Esophagus (tissue), 2 donors: ENCODE results near the gene ISCA2. TPM values are rescaled to one million over a fixed set of nuclear protein-coding genes. Genes with fewer than 3 reads are reported as not detected.

ENCODE experiments used
- H3K27ac ChIP-seq, 2 donors: one replicate each; pipeline ENCODE4 v1.5.1; 2013; ENCODE audit warnings: low read depth in 2 of 2, mild to moderate bottlenecking in 2 of 2, inconsistent platforms in 1 of 2, low read length in 1 of 2, moderate library complexity in 1 of 2
- H3K27me3 ChIP-seq, 2 donors: one replicate each; pipeline ENCODE4 v1.6.1; 2013; ENCODE audit warnings: low read length in 2 of 2, control low read depth in 1 of 2, mild to moderate bottlenecking in 1 of 2; ENCODE audit not compliant: insufficient read depth in 2 of 2, control insufficient read depth in 1 of 2
- H3K36me3 ChIP-seq, 2 donors: one replicate each; pipeline ENCODE4 v1.6.1; 2013; ENCODE audit warnings: low read length in 1 of 2; ENCODE audit not compliant: control insufficient read depth in 2 of 2, insufficient read depth in 2 of 2
- H3K4me1 ChIP-seq, 2 donors: one replicate each; pipeline ENCODE4 v1.6.1; 2013; ENCODE audit warnings: low read length in 1 of 2; ENCODE audit not compliant: control insufficient read depth in 2 of 2, insufficient read depth in 2 of 2
- H3K4me3 ChIP-seq, 2 donors: one replicate each; pipeline ENCODE4 v1.5.1; 2013; ENCODE audit warnings: low read length in 2 of 2, mild to moderate bottlenecking in 2 of 2, low read depth in 1 of 2, moderate library complexity in 1 of 2
- H3K9me3 ChIP-seq, 2 donors: one replicate each; pipeline ENCODE4 v1.6.1; 2013; ENCODE audit warnings: mild to moderate bottlenecking in 2 of 2, low read depth in 1 of 2, low read length in 1 of 2, moderate library complexity in 1 of 2; ENCODE audit not compliant: control insufficient read depth in 2 of 2, insufficient read depth in 1 of 2
- WGBS, 2 donors: extraction: QIAGEN DNeasy Blood & Tissue Kit; methylation state at CpG; one replicate each; pipeline ENCODE4 v1.1.7; 2013; 5-methylcytosine and 5-hydroxymethylcytosine counted together
- polyA plus RNA-seq, 2 donors: library from polyadenylated mRNA; stranded (reverse); fragments of 200-250 nt; gene quantifications; one replicate each; pipeline ENCODE4 v1.2.3, GENCODE V29; 2013
- donor health status: healthy with polysubstance abuse.
- donor health status: Bipolar disorder and iron deficiency.

ISCA2 gene
- polyA plus RNA-seq, 2 donors: 10.9 to 15.3 TPM

DNA sequence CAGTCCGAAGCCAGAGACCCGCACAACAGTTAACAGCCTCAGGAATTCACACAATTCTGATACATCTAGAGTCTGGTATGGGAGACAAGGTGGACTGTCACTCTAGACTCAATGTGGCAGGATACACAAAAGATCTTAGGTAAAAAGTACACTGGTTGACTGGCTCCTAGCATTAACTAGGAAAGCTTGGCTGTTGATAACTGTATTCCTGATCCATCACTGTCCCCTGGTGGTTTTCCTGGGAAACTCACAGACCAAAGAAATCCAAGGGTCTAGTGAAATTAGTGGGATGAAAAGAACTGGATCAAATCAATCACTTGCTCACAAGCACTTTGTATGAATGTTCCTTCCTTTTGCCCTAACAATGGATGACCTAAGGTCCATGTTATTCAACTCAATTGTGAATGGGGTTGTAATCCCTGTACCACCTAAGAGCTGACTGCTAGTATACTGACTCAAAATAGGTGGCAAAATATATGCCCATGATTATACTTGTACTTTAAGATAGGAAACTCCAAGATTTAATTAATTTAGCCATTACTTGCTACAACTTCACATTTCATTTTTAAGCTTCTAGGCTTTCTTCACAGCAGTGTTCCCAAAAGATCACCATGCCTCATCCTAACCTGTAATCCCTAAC lies 14.4 kb upstream of the ISCA2 start:
- H3K4me1 ChIP-seq: no peaks in the 10 kb centered on the region
- peaks cover 5 to 11% of the 10 kb centered on the region in 2 donors for H3K36me3 ChIP-seq
- WGBS, 2 donors: 95 to 96% methylated on average over 2 of the region's 2 CpGs
- H3K27me3 ChIP-seq: no peaks in the 10 kb centered on the region
- H3K9me3 ChIP-seq: no peaks in the 10 kb centered on the region
- no peak overlapping the region for H3K4me3 ChIP-seq
- H3K27ac ChIP-seq: no peak overlapping the region

DNA sequence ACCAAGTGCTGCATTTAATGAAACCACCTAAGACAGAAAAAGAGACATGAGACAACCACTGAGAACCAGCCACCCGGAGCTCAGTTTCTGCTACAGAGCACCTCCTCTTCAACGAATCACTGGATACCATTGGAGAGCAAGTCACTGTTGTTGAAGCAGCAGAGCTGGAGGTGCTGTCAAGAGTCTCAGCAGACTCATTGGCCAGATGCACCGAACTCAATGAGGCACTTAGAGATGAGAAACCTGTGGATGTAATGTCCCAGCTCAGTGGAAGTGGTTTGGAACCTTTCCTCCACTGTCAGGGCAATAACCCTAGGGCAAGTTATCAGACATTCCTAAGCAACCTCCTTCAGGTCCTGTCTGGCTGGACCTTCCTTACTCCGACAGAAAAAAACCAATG lies 13.5 kb upstream of the ISCA2 start:
- Histone ChIP-seq H3K27ac (no peak overlapping the region), H3K4me3 (no peak overlapping the region), H3K27me3 (no peaks in the 10 kb centered on the region), H3K9me3 (no peaks in the 10 kb centered on the region), H3K4me1 (no peaks in the 10 kb centered on the region), H3K36me3 (peaks cover 7 to 8% of the 10 kb centered on the region in 2 donors)
- WGBS, 2 donors: 79 to 83% methylated on average over 4 of the region's 4 CpGs

DNA sequence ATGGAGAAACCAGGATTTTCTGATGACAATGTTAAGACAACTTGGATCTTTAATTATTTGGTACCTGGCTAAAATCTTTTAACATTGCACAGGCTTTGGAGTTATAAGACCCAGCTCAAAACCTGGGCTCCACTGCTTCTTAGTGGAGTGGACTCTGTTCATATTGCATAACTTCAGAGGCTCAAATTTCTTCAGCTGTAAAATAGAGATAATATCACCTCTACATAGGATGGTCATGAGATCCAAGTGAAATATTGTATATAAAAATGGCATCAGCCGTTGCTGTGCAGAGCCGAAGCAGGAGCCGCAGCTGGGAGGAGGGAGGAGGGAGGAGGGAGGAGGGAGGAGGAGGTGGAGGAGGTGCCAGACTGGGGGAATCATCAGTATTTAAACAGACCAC lies 11.0 kb upstream of the ISCA2 start:
- Histone ChIP-seq H3K9me3 (no peaks in the 10 kb centered on the region), H3K27me3 (no peaks in the 10 kb centered on the region), H3K4me1 (no peaks in the 10 kb centered on the region), H3K36me3 (peaks cover 6 to 8% of the 10 kb centered on the region in 2 donors), H3K4me3 (no peak overlapping the region), H3K27ac (no peak overlapping the region)
- 86 to 89% methylated on average over 3 of the region's 3 CpGs for WGBS, 2 donors

DNA sequence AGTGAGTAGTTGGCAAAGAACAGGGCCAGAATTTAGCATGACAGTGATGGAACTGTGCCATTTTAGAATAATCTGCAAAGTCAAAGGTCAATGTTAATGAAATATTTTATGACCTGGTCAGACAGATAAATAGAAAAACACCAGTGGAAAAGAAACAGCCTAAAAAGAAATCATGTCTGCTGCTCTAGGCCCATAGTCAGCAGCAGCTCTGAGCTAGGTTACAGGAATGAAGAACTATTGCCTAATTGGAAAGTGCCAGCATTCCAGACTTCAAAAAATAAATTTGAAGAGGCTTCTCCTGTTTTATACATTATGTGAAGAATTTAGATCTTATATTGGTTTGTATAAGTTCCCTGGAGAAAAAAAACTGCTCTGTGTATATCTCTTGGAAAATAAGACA lies 10.2 kb upstream of the ISCA2 start:
- Histone ChIP-seq H3K4me3 (no peak overlapping the region), H3K9me3 (no peaks in the 10 kb centered on the region), H3K36me3 (peaks cover 6 to 8% of the 10 kb centered on the region in 2 donors), H3K27me3 (no peaks in the 10 kb centered on the region), H3K27ac (no peak overlapping the region), H3K4me1 (no peaks in the 10 kb centered on the region)

DNA sequence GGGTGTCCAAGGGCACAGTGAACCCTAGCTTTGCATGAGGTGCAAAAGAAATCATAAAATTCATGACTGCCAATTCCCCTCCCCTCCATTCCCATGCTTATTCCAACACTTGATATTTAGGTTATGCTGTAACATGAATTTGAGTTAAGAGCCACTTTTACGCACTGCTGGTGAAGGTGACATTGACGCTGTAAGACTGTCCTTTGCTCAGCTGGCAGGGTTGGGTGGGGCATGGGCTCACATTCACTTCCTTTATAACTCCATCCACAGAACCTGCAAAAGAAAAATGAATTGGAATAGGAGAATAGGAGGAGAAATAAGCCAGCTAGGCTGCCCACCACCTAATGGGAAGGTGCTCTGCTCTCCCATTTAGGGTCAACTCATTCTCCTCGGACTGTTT lies 7.4 kb upstream of the ISCA2 start:
- Histone ChIP-seq H3K9me3 (no peaks in the 10 kb centered on the region), H3K27me3 (no peaks in the 10 kb centered on the region), H3K27ac (no peak overlapping the region), H3K4me1 (no peaks in the 10 kb centered on the region), H3K36me3 (peaks cover 1 to 6% of the 10 kb centered on the region in 2 donors), H3K4me3 (no peak overlapping the region)
- WGBS, 2 donors: 88 to 94% methylated on average over 3 of the region's 3 CpGs

DNA sequence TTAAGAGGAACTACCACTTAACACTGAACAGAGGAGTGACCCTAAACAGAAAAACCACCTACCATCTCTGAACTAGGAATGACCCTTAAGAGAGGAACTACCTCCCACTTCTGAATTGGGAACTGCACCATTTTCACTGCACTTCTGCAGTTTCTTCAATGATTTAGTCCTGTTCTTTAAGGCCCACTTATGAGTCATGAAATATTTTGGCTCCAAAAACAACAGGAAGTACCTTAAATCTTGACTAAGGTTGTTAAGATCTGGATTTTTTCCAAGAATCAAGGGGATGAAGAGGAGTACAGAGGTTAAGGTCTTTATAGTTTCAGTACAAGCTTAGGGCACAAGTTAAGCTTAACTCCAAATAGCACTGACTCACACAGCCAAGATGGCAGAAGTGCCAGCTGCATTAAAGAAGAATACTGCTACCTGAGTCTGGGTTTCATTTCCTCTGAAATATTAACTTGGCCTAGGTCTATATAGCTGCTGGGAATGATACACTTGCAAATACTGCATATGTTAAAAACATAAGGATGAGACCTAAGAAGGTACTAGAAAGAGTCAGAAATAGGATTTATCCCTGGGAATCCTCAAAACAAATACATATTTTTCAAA lies 4.7 kb upstream of the ISCA2 start:
- Histone ChIP-seq H3K4me3 (no peak overlapping the region), H3K27ac (no peak overlapping the region), H3K4me1 (no peaks in the 10 kb centered on the region), H3K9me3 (no peaks in the 10 kb centered on the region), H3K36me3 (peaks cover 0 to 6% of the 10 kb centered on the region in 2 donors), H3K27me3 (no peaks in the 10 kb centered on the region)

DNA sequence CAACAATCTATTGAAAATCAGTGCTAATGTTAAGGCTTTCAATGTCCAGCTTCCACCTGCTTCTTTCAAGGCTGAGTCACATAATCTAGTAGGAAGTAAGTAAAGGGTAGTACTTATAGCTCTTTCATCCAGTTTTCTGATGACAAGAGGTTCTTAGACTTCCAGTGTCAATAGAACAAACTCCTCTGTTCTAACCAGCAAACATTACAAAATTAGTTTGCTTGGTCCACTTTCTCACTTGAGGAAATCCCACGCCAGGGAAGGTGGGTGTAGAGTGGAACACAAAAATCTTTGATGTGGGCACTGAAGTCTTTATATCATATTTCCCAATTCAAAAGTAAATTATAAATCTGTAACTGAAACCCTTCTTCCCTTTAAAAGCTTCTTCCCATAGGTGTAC lies 3.1 kb upstream of the ISCA2 start:
- H3K4me3 ChIP-seq: no peak overlapping the region
- no peaks in the 10 kb centered on the region for H3K4me1 ChIP-seq
- 83 to 93% methylated on average over 1 of the region's 1 CpG for WGBS, 2 donors
- H3K9me3 ChIP-seq: no peaks in the 10 kb centered on the region
- H3K36me3 ChIP-seq: peaks cover 0 to 4% of the 10 kb centered on the region in 2 donors
- H3K27ac ChIP-seq: no peak overlapping the region
- H3K27me3 ChIP-seq: no peaks in the 10 kb centered on the region

DNA sequence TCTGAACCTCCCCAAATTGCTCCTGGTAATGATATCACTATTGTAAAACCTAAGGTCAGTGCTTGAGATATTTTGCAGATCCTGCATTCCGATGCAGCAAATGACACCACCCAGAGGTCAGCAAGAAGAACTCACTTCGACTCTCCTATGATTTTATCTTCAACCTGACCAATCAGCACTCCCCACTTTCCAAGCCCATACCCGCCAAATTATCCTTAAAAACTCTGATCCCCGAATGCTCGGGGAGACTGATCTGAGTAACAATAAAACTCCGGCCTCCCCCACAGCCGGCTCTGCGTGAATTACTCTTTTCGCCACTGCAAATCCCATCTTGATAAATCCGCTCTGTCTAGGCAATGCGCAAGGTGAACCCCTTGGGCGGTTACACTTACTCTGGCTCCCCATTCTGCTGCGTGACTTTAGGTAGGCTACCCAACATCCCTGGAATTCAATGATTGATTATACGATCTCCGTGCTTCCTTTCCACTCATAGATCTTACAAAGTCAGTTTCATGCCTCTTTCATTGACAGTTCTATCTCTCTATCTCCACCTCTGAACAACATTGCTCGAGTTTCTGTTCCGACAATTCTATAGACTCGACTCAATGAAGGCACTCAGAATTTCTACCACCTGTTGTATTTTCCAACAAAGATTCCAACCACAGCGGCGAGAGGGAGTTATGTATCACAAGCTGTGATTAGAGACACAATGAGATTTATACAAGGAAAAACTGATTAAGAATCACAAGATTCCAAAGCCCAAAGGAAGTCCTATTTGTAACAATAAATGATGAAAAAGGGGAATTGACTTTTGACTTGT lies 1.4 kb upstream of the ISCA2 start:
- 4% methylated on average over 20 of the region's 20 CpGs for WGBS, 2 donors

DNA sequence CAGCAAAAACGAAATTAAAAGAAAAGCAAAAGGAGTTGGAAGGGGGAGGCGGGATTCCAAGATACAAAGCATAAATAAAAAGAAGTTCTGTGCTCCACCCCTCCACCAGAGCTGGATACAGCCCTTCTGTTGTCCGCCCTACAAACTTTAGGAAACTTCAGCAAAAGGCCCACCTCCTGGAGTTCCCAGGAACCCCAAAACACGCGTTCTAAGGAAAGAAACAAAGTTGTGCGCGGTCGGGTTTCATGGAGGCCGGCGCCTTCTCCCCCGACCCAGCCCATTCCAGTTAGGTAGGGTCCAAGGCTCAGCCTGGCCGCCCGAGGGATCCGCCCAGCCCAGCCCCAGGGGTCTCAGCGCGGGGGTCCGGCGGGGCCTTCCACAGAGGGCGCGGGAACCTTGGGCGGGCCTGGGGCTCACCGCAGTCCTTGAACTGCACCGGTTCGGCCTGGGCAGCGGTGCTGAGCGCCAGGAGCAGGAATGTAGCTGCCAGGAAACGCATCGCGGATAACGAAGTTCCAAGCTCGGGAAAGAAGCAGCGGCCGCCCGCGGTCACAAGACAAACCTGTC lies 706 bp upstream of the ISCA2 start, which contains the start of gene NPC2:
Gene NPC2, minus strand, starts transcription at position 530 of the 567 bp plus-strand sequence. Its CDS starts 31 bp downstream, at position 499.
- H3K9me3 ChIP-seq: no peaks in the 10 kb centered on the region
- no peaks in the 10 kb centered on the region for H3K36me3 ChIP-seq
- H3K27ac ChIP-seq: peak within 1 kb of the TSS; percentile 95 to 96
- peak within 1 kb of the TSS; percentile 89 for H3K4me3 ChIP-seq
- H3K4me1 ChIP-seq: no peaks in the 10 kb centered on the region
- WGBS, 2 donors: 0% methylated on average over 35 of the region's 35 CpGs
- H3K27me3 ChIP-seq: no peaks in the 10 kb centered on the region

More for the DNA sequence above, 1.4 kb upstream of the ISCA2 start:
- peak overlapping the region in 1 of 2 donors; percentile 96 for H3K27ac ChIP-seq
- H3K27me3 ChIP-seq: no peaks in the 10 kb centered on the region
- no peaks in the 10 kb centered on the region for H3K4me1 ChIP-seq
- peak overlapping the region; percentile 30 to 89 for H3K4me3 ChIP-seq
- no peaks in the 10 kb centered on the region for H3K36me3 ChIP-seq
- H3K9me3 ChIP-seq: no peaks in the 10 kb centered on the region
